Measurements from ENCODE around the gene HMMR. TPM values are rescaled to one million over a fixed set of nuclear protein-coding genes. Genes with fewer than 3 reads are reported as not detected.
A peak's percentile ranks its signal among the peaks of the same experiment; 100 is the strongest.
"Not testable (repeated sequence)": the region's sequence is repeated elsewhere in the genome, so short reads cannot be mapped to it uniquely, and the experiment has no call there.

The HMMR gene, protein sequence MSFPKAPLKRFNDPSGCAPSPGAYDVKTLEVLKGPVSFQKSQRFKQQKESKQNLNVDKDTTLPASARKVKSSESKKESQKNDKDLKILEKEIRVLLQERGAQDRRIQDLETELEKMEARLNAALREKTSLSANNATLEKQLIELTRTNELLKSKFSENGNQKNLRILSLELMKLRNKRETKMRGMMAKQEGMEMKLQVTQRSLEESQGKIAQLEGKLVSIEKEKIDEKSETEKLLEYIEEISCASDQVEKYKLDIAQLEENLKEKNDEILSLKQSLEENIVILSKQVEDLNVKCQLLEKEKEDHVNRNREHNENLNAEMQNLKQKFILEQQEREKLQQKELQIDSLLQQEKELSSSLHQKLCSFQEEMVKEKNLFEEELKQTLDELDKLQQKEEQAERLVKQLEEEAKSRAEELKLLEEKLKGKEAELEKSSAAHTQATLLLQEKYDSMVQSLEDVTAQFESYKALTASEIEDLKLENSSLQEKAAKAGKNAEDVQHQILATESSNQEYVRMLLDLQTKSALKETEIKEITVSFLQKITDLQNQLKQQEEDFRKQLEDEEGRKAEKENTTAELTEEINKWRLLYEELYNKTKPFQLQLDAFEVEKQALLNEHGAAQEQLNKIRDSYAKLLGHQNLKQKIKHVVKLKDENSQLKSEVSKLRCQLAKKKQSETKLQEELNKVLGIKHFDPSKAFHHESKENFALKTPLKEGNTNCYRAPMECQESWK
- total RNA-seq (1 to 10 TPM in 1 of 4 donors, under 1 TPM in 3; 0.14 to 1.4 (median 0.65) TPM), polyA plus RNA-seq (under 1 TPM; 0.23 to 0.93 (median 0.45) TPM)
- long read RNA-seq, donor 1 = 0 reads
- long read RNA-seq, donor 2, partial matches to known transcripts = 0 of 1 reads
- long read RNA-seq, donor 2, other reads (novel, unspliced or antisense) = 0 of 1 reads

DNA sequence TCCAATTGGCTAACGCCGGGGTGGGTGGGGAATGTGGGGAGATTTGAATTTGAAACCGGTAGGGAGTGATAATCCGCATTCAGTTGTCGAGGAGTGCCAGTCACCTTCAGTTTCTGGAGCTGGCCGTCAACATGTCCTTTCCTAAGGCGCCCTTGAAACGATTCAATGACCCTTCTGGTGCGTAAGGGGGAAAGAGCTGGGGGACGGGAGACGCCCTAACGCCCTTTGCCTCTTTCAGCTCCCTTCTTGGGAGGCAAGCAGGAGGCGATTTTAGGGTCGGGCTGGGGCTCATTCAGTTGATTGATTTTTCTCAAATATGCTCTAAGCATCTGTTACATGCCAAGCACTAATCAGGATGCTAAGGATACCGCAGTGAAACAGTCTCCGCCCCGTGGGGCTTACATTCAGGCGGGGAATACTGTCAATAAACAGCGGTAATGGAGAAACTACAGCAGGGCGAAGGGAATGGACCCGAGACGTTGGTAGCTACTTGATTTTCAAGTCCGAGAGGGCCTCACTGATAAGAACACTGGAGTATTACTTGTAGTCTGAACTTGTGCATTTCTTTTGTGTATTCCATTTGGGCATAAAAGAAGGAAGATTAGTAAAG lies at the start of gene HMMR:
Gene HMMR, plus strand, starts transcription at position 71 of the 610 bp plus-strand sequence. Its CDS starts 61 bp downstream, at position 132.
- H3K4me1 ChIP-seq = peaks cover 30% of the 10 kb centered on the region
- intact Hi-C loops (cut with DNase I) = loop anchor here in 1 of 2 donors (2.0 kb wide), 1 partner anchor 44 kb away; the partner anchor contains the start of gene MAT2B
- H3K36me3 ChIP-seq (ENCODE audit: insufficient read depth in 1 of 2, low read depth in 1 of 2) = peaks cover 0 to 13% of the 10 kb centered on the region in 2 donors
- 0% methylated on average over 23 of the region's 23 CpGs for WGBS, 3 donors
- DNase-seq = no peak
- no peaks in the 10 kb centered on the region for H3K27me3 ChIP-seq (ENCODE audit: insufficient read depth in 3 of 3, low read length in 2 of 3)
- H3K4me3 ChIP-seq = peak within 1 kb of the TSS; percentile 78
- ATAC-seq = no peak
- no peaks in the 10 kb centered on the region for H3K9me3 ChIP-seq
- H3K27ac ChIP-seq = peak within 1 kb of the TSS; percentile 95
- TF ChIP-seq, protein P1, sequence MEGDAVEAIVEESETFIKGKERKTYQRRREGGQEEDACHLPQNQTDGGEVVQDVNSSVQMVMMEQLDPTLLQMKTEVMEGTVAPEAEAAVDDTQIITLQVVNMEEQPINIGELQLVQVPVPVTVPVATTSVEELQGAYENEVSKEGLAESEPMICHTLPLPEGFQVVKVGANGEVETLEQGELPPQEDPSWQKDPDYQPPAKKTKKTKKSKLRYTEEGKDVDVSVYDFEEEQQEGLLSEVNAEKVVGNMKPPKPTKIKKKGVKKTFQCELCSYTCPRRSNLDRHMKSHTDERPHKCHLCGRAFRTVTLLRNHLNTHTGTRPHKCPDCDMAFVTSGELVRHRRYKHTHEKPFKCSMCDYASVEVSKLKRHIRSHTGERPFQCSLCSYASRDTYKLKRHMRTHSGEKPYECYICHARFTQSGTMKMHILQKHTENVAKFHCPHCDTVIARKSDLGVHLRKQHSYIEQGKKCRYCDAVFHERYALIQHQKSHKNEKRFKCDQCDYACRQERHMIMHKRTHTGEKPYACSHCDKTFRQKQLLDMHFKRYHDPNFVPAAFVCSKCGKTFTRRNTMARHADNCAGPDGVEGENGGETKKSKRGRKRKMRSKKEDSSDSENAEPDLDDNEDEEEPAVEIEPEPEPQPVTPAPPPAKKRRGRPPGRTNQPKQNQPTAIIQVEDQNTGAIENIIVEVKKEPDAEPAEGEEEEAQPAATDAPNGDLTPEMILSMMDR (IDR thresholded peaks at IDR 0.05) = no peak

DNA sequence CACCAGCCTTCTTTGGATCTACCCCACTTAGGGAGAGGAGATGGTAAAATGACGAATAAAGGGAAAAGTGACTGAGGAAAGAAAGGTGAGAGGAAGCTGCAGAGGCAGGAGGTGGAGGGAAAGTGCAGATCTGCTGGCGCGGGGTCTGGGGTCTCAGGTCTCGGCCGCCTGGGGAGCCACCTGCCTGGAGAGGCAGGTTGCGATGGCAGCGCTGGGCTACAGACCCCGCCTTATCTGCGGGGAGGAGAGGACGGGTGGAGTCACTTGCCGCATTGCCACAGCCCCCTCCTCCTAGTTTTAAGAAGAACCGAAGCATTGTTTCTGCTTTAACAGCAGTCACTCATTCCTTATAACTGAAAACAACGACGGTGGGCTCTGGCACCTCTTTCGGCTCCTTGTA lies 44.8 kb upstream of the HMMR start:
- DNase-seq; ATAC-seq; H3K4me1 ChIP-seq; H3K4me3 ChIP-seq; H3K9me3 ChIP-seq; intact Hi-C loops (cut with DNase I); H3K36me3 ChIP-seq (ENCODE audit: insufficient read depth in 1 of 2, low read depth in 1 of 2); H3K27ac ChIP-seq; H3K27me3 ChIP-seq (ENCODE audit: insufficient read depth in 3 of 3, low read length in 2 of 3): not testable (repeated sequence)
- WGBS, 3 donors = 18 to 28% (median 27%) methylated on average over 15 of the region's 15 CpGs

DNA sequence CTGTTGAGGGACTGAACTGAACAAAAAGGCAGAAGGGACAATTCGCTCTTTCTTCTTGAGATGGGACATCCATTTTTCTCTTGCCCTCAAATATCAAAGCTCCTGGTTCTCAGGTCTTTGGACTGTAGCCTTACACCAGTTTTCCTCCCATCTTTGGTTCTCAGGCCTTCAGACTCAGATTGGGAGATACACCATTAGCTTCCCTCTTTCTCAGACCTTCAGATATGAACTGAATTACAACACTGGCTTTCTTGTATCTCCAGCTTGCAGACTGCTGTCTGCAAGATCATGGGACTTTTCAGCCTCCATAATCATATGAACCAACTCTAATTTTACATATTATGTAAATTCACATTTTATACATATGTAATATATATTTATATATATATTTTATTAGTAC lies 35.6 kb upstream of the HMMR start:
- ATAC-seq = no peak
- Histone ChIP-seq H3K27ac (no peak overlapping the region), H3K9me3 (no peaks in the 10 kb centered on the region), H3K4me3 (no peak overlapping the region), H3K4me1 (no peaks in the 10 kb centered on the region), H3K27me3 (ENCODE audit: insufficient read depth in 3 of 3, low read length in 2 of 3) (no peaks in the 10 kb centered on the region), H3K36me3 (ENCODE audit: insufficient read depth in 1 of 2, low read depth in 1 of 2) (no peaks in the 10 kb centered on the region)
- 94 to 100% (median 98%) methylated on average over 1 of the region's 1 CpG for WGBS, 3 donors
- intact Hi-C loops (cut with DNase I) = no loop called here
- TF ChIP-seq, protein P1 (IDR thresholded peaks at IDR 0.05) = no peak
- no peak for DNase-seq

DNA sequence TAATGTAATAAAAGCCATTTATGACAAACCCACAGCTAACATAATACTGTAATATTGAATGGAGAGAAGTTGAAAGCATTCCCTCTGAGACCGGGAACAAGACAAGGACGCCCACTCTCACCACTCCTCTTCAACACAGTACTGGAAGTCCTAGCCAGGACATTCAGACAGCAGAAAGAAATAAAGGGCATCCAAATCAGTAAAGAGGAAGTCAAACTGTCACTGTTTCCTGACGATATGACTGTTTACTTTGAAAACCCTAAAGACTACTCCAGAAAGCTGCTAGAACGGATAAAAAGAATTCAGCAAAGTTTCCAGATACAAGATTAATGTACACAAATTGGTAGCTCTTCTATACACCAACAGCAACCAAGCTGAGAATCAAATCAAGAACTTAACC lies 34.3 kb upstream of the HMMR start:
- DNase-seq; H3K36me3 ChIP-seq (ENCODE audit: insufficient read depth in 1 of 2, low read depth in 1 of 2); H3K9me3 ChIP-seq; ATAC-seq; H3K27me3 ChIP-seq (ENCODE audit: insufficient read depth in 3 of 3, low read length in 2 of 3); H3K27ac ChIP-seq; H3K4me1 ChIP-seq; H3K4me3 ChIP-seq; intact Hi-C loops (cut with DNase I): not testable (repeated sequence)
- 61 to 68% (median 64%) methylated on average over 4 of the region's 4 CpGs for WGBS, 3 donors

DNA sequence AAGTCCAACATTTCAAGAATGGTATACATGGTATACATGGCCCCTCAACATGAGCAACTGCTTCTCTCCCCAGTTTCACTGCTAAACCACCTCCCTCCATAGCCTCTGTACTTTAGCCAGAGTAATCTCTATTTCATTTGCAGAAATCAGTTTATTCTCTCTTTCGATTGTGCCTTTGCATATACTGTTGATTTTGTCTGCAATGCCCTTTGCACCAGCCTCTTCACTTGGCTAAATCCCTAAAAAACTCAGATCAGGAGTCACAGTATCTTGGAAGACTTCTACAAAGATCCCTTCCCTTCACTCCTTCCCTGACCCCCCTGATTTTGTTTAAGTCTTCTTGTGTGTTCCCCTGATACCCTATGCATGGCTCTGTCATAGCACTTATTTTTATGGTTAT lies 27.9 kb upstream of the HMMR start:
- intact Hi-C loops (cut with DNase I) = no loop called here
- no peak overlapping the region for H3K27ac ChIP-seq
- no peaks in the 10 kb centered on the region for H3K4me1 ChIP-seq
- no peaks in the 10 kb centered on the region for H3K36me3 ChIP-seq (ENCODE audit: insufficient read depth in 1 of 2, low read depth in 1 of 2)
- H3K27me3 ChIP-seq (ENCODE audit: insufficient read depth in 3 of 3, low read length in 2 of 3) = no peaks in the 10 kb centered on the region
- TF ChIP-seq, protein P1 (IDR thresholded peaks at IDR 0.05) = no peak
- 82 to 92% (median 86%) methylated on average over 1 of the region's 1 CpG for WGBS, 3 donors
- ATAC-seq = no peak
- H3K4me3 ChIP-seq = no peak overlapping the region
- H3K9me3 ChIP-seq = no peaks in the 10 kb centered on the region
- no peak for DNase-seq
